ENCODE measurements around the gene RET. TPM values are rescaled to one million over a fixed set of nuclear protein-coding genes. Genes with fewer than 3 reads are reported as not detected.

The RET gene
- polyA plus RNA-seq, 3 donors = 0.08 to 0.39 (median 0.14) TPM

GRCh38 chr10:43076311-43076875 lies 476 bp upstream of the RET start:
- no peak overlapping the region for H3K9ac ChIP-seq (ENCODE audit: insufficient read depth, low read length, poor library complexity, severe bottlenecking)
- WGBS (ENCODE audit: insufficient coverage) = under 1% methylated on average over 42 of the region's 45 CpGs
- DNase-seq = no peak
- no peak overlapping the region for H3K27ac ChIP-seq (ENCODE audit: low read depth in 1 of 2, low read length in 2 of 2)
- H3K4me3 Mint-ChIP-seq = peak overlapping the region; percentile 57 to 83
- H3K4me1 Mint-ChIP-seq = peaks cover 29% of the 10 kb centered on the region
- TF ChIP-seq CTCF (IDR thresholded peaks at IDR 0.05) = no peak
- peak overlapping the region; percentile 85 for H3K4me2 ChIP-seq (replicated peaks; ENCODE audit: extremely low read depth, low read length, poor library complexity, severe bottlenecking)
- peaks cover 0 to 9% (median 0%) of the 10 kb centered on the region in 7 donors for H3K9me3 Mint-ChIP-seq
- H3K27me3 Mint-ChIP-seq (ENCODE audit: low read depth in 3 of 3) = peaks cover 34 to 56% (median 50%) of the 10 kb centered on the region in 3 donors
- H3K27me3 ChIP-seq (ENCODE audit: control insufficient read depth in 2 of 2, insufficient read depth in 2 of 2, low read length in 2 of 2) = peaks cover 8 to 40% of the 10 kb centered on the region in 2 donors
- H2AFZ ChIP-seq (ENCODE audit: insufficient read depth, low read depth, low read length, poor library complexity, severe bottlenecking) = peak overlapping the region; percentile 56
- no peaks in the 10 kb centered on the region for H3K9me3 ChIP-seq (replicated peaks in 1 of 2; ENCODE audit: control insufficient read depth in 1 of 2, insufficient read depth in 1 of 2, low read length in 2 of 2)
- no peaks in the 10 kb centered on the region for H3K79me2 ChIP-seq (ENCODE audit: insufficient read depth, low read length)
- intact Hi-C loops (cut with micrococcal nuclease) = no loop called here
- peaks cover 20 to 48% of the 10 kb centered on the region in 2 donors for H3K4me1 ChIP-seq (ENCODE audit: control insufficient read depth in 1 of 2, insufficient read depth in 2 of 2, low read length in 2 of 2)
- H3K27ac Mint-ChIP-seq = no peak overlapping the region
- no peaks in the 10 kb centered on the region for H3K36me3 Mint-ChIP-seq
- peak overlapping the region; percentile 16 to 69 (median 16) for H3K4me3 ChIP-seq (replicated peaks in 1 of 3; ENCODE audit: low read depth in 2 of 3, low read length in 3 of 3)
- H4K20me1 ChIP-seq (ENCODE audit: insufficient read depth, low read length) = no peaks in the 10 kb centered on the region
- no peaks in the 10 kb centered on the region for H3K36me3 ChIP-seq (replicated peaks in 1 of 2; ENCODE audit: control insufficient read depth in 1 of 2, insufficient read depth in 2 of 2, low read length in 2 of 2)

GRCh38 chr10:43077421-43078171 lies 727 bp downstream of the RET start:
- H3K4me1 ChIP-seq (ENCODE audit: control insufficient read depth in 1 of 2, insufficient read depth in 2 of 2, low read length in 2 of 2) = peaks cover 25 to 58% of the 10 kb centered on the region in 2 donors
- H3K27me3 Mint-ChIP-seq (ENCODE audit: low read depth in 3 of 3) = peaks cover 34 to 56% (median 50%) of the 10 kb centered on the region in 3 donors
- peaks cover 0 to under 1% of the 10 kb centered on the region in 2 donors for H3K36me3 Mint-ChIP-seq
- no peaks in the 10 kb centered on the region for H3K36me3 ChIP-seq (replicated peaks in 1 of 2; ENCODE audit: control insufficient read depth in 1 of 2, insufficient read depth in 2 of 2, low read length in 2 of 2)
- intact Hi-C loops (cut with micrococcal nuclease) = no loop called here
- H2AFZ ChIP-seq (ENCODE audit: insufficient read depth, low read depth, low read length, poor library complexity, severe bottlenecking) = peak overlapping the region; percentile 41
- H3K9me3 Mint-ChIP-seq = peaks cover 0 to 9% (median 0%) of the 10 kb centered on the region in 7 donors
- 9% methylated on average over 71 of the region's 72 CpGs for WGBS (ENCODE audit: insufficient coverage)
- no peak for DNase-seq
- no peak overlapping the region for H3K9ac ChIP-seq (ENCODE audit: insufficient read depth, low read length, poor library complexity, severe bottlenecking)
- peak overlapping the region in 2 of 3 experiments; percentile 29 to 69 for H3K4me3 ChIP-seq (replicated peaks in 1 of 3; ENCODE audit: low read depth in 2 of 3, low read length in 3 of 3)
- TF ChIP-seq CTCF (IDR thresholded peaks at IDR 0.05) = no peak
- no peaks in the 10 kb centered on the region for H3K9me3 ChIP-seq (replicated peaks in 1 of 2; ENCODE audit: control insufficient read depth in 1 of 2, insufficient read depth in 1 of 2, low read length in 2 of 2)
- H3K27ac Mint-ChIP-seq = no peak overlapping the region
- peaks cover 35% of the 10 kb centered on the region for H3K4me1 Mint-ChIP-seq
- no peak overlapping the region for H3K27ac ChIP-seq (ENCODE audit: low read depth in 1 of 2, low read length in 2 of 2)
- H3K4me3 Mint-ChIP-seq = peak overlapping the region; percentile 70 to 88
- H3K4me2 ChIP-seq (replicated peaks; ENCODE audit: extremely low read depth, low read length, poor library complexity, severe bottlenecking) = peak overlapping the region; percentile 85
- H3K79me2 ChIP-seq (ENCODE audit: insufficient read depth, low read length) = no peaks in the 10 kb centered on the region
- no peaks in the 10 kb centered on the region for H4K20me1 ChIP-seq (ENCODE audit: insufficient read depth, low read length)
- H3K27me3 ChIP-seq (ENCODE audit: control insufficient read depth in 2 of 2, insufficient read depth in 2 of 2, low read length in 2 of 2) = peaks cover 8 to 40% of the 10 kb centered on the region in 2 donors

All from CD14-positive monocyte (primary cell).